GM21515 (cell line): ENCODE results near the gene YEATS2.

ENCODE experiments used
- ATAC-seq: cut with Tn5 transposase; IDR thresholded peaks from one replicate; pipeline ENCODE4 v1.9.1; 2021; ENCODE audit not compliant: unreplicated experiment

Gene YEATS2

DNA sequence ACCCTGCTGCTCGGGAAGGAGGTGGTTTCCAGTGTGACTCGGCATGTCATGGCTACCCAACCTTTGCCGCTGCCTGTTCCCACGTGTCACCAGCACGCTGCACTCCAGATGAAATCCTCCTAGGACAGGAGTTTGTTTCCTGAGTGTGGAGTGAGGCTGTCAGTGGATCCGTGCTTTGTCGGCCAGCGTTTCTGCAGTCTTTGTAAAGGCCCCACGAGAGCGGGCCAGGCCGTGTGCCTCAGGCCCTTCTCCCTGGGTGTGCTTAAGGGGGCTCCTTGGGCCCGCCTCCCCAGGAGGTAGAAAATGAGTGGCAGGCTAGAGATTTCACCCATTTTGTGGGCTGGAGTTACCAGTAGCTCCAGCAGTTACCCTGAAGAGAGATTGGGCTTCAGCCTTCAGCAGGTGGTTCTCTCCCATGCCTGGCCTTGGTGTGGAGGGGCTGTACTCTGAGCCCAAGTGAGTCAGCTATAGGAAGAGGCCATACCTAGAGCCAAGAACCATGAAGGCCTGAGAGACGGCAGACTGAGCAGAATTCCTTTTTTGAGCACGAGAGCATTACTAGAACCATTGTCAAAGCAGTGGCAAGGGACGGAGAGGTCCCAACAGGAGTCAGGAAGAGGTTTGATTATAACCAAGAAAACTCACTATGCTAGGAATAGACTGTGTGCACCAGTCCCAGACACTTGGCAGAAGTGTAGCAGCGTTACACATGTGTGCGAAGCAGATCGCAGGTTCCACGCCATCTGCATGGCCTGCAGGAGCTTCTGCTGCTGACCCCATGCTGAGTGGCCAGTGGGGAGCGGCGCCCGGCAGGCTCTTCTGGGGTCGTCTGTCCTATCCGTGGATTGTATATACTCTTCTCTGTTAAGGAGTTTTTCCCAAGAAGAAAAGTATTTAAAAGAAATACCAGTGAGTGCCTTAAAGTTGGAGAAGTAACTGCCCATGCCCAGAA is 113.3 kb downstream of the YEATS2 start:
- no peak for ATAC-seq

DNA sequence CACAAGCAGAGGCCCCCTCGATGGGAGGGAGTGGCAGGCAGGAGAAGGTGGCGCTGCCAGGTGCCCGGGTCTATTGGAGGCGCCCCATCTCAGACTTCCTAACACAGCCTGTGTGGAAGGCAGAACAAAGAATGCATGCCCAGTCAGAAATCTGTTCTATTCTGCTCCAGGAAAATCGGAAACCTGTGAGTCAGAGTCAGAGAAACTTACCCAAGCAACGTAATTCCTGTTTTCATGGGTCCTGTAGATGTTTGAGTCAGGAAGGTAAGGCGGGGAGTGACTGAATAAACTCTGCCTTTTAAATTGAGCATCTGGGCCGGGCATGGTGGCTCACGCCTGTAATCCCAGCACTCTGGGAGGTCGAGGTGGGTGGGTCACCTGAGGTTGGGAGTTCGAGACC is 114.0 kb downstream of the YEATS2 start:
- no peak for ATAC-seq

DNA sequence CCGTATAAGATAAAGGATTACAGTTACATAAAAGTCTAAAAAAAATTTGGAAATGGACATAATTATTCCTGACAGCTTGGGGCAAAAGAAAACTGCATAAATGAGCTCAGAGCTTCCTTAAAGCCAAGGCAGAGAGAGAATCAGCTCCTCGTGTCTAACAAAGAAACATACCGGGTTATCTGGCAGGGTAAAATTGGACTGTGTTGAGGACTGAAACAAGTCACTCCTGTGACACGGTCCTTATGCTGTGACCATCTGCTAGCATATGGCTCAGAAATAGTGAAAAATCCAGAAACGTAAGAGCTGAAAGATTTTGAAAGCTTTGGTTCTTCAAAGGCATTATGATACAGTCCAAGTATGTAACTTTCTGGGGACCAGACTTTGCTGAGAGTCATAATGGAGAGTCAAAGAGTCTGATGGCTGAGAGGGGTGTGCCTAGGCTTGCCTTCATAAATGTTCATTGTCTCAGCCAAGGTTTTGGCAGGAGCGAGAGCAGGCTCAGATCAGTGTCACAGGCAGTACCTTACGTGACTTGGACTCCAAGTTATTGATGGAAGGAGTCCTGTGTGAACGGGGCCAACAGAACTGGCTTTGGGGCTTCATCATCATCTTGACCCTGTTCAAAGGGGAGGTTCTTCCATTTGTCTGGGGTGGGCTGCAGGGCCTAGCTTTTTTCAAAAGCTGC is 115.3 kb downstream of the YEATS2 start:
- no peak for ATAC-seq

DNA sequence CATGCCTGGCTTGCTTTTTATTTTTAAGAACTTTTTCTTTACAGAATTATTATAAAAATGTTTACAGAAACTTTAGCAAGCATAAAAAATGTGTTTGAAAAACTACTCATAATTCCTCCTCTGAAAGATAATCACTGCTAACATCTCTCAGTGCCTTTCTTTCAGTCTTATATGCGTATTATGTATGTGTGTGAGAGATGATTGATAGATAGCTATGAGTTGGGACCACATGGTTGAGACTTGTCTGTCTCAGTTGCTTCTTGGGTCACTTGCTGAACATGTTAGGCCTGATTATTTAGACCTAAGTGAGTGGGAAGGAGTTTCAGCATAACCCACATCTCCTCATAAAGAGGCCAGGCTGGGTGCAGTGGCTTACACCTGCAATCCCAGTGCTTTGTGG is 116.6 kb downstream of the YEATS2 start:
- ATAC-seq = no peak

DNA sequence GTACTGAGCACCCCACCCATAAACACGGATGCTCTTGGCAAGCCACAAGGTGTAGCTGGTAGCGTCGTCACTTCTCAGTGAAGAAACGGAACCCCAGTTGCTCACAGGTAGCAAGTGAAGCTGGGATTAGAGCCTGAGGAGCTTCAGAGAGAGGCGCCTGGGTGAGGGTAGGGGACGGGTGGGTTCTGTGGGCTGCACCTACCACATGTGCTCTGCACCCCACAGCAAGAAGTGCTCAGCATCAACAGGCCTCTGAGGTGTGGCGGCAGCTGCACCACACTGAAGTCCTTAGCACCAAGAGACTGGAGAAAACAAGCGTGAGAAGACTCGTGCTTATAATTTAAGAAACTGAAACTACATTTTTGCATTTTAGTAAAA is 118.0 kb downstream of the YEATS2 start:
- ATAC-seq = no peak

DNA sequence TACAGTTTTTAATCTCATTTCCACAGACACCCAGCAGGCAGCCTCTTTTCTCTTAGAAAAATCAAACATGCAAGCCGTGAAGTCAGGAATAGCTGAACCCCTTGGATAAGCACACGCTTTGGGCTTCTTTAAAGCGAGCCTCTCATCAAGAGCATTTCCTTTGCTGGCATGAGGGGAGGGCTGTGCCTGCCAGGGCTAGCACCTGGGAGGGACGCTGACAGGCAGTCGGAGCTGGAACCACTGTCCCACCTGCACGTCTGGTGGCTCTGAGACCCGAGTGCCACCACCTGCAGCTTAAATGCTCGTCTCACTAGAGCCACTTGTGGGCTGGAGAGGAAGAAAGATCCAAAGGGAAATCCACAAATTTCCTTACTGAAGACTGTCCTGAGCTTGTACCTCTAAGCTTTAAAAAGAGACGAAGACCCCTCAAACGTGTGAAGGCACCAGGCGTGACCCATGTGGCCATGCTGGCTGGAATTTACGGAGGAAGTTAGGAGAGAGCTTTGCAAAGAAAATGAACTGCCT is 118.4 kb downstream of the YEATS2 start:
- no peak for ATAC-seq

DNA sequence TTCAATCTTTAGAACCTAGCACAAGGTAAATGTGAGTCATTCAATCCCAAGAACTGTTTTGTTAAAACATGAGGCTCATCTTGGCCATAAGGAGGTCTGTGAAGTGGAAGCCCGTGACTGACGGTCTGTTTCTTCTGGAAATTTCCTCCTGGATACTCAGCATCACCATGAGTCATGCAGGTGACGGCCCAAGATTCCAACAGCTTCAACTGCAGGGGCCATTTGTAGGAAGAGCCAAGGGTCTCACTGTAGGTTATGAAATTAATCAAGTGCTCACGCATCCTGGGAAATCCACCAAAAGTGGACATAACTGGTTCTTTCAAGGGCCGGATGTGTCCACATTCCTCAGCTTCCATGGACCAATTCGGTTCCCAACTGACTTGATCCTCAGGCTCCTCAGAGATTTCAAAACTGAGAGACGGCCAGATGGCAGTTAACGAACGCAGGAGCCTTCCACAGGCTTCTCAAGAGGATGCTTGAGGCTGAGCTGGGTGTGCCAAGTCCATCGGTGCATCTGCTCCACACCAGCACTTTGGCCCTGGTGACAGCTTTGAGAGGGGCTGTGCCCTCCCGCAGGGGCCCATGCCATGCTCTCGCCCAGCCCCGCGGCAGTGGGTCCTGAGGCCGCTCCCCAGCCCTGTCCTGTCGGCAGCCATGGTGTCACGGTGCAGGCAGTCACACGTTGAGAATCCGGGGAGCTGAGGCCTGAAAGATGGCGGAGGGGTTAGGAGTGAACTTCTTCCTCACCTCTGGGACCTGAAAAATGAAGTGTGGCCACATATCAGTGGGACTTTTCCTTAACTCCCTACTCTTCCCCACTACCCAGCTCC is 119.3 kb downstream of the YEATS2 start:
- ATAC-seq = no peak

DNA sequence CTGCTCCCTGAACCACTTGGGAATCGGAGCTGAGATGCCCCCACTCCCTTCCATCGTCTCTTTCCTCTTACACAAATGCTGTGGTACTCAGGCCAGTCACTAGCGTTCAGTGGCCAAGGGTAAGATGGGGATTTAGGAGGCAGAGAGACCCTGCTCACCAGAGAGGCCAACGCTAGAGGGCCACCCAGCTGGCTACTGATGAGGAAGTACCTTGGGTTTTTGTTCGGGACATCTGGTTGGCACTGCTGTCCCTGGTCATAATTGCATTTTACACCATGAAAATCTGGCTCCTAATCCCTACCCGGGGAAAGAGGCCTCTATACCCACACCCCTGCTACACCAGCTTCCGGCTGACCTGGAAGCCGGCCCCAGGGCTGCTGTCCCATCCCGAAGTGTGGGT is 120.0 kb downstream of the YEATS2 start:
- no peak for ATAC-seq

DNA sequence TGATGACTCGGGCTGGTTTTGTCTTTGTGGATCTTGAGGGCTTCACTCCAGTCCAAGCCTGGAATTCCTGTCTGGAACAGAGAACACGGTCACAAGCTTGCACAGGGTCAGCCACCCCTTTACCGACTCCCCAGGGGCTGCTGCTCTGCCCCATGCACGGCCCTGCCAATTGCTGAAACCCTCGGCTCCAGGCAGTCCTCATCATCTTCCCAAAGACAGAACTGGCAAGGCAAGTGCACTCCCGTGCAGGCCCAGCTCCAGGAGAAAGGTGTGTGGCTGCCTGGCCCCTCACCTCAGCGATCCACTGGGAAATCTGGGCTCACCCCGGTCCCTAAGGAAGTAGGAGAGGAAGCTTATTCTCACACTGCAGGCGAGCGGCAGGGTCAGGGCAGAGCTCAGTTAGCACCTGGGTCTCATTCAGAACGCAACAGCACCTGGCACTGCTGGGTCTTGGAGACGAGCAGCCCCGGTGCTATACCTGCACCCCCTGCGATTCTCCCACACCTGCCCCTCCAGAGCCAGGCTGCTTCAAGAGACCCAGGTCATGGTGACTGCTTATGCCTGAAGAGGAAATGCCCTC is 120.5 kb downstream of the YEATS2 start:
- ATAC-seq = no peak

DNA sequence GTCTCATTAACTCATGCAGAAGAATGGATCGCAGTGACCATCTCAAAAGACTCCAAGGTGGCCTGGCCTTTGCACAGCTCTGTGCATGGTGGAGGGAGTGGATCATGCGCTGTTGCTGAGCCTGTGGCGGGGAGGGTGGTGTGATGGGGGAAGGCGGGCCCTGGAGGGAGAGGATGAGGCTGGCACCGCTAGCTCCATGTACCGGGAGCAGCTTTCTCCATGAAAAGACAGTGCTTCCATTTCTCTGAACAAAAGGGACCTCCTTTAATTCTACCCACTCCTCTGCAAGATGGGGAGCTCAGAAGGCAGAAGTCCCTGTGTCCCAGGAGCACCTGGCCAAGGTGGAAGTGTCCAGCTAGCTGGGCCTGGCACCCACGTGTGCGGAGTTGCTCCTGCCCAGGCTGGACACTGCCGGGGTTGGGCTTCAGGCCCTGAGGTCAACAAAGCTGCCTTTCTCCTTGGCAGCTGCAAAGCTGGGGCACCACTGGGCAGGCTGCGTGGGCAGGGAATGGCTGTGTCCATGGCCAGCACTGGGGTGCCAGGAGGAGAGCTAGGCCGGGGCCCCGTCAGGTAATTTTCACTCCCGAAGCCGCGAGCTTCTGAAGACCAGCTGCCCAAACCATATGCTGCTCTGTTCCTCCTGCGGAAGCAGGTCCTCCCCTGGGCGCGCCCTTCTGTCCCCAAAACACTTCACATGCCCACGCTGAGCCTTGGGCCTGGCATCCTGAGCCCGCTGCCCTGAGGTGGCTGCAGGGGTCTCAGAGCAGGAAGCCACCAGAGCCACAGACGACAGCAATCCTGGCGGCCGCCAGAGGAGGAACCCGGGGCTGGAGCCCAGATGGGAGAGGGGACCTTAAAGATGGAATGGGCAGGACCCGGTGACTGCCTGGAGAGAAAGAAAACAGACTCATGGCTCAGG is 121.4 kb downstream of the YEATS2 start:
- no peak for ATAC-seq

DNA sequence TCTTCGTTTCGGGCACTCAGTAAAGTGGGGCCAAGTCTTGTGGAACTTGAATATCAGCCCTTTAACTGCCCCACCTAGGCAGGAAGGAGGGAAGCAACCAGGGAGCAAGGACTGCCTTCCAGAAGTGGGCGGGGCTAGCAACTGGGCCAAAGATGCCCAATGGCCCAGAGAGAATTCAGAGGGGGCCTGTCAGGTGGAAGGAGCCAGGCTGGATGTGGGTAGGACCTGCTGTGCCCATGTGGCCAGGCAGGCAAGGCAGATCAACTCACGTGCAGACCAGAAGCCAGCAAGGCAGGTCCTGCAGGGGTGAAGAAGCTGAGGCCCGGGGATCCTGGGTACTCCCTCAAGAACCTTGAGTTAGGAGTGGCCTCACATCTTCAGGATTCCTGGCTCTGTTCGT is 122.2 kb downstream of the YEATS2 start:
- no peak for ATAC-seq

DNA sequence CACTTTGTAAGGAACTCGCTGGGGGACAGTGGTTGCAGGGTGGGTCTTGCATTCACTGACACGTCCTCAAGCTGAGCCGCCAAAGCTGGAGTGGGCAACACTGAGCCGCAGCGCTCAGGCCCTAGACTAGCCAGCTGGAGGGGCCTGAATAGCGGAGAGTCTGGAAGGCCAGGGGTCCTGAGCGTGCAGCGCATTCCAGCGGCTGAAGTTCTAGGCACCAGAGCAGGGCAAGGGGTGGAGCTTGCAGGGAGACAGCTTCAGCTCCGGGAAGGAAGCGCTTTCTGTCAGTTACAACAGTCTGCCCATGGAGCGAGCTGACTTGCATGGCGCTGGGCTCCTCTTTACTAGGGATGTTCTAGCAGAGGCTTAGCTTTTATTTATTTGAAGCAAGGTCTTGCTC is 125.0 kb downstream of the YEATS2 start:
- ATAC-seq = no peak

DNA sequence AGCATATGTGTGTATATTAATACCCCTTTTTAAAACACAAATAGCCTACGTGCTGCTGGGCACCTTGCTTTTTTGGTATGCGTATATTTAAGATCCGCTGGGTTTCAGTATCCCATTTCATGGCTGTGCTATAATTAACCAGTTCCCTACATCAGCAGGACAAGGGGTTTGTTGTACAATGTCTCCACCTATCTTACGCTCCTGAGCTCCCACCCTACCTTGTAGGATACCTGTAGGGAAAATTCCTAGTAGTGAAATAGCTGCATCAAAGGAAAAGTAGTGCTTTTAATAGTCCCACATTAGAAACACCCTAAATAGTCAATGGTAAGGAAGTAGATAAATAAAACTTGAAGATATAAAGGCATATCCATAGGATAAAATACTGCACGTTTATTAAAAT is 126.4 kb downstream of the YEATS2 start:
- no peak for ATAC-seq

DNA sequence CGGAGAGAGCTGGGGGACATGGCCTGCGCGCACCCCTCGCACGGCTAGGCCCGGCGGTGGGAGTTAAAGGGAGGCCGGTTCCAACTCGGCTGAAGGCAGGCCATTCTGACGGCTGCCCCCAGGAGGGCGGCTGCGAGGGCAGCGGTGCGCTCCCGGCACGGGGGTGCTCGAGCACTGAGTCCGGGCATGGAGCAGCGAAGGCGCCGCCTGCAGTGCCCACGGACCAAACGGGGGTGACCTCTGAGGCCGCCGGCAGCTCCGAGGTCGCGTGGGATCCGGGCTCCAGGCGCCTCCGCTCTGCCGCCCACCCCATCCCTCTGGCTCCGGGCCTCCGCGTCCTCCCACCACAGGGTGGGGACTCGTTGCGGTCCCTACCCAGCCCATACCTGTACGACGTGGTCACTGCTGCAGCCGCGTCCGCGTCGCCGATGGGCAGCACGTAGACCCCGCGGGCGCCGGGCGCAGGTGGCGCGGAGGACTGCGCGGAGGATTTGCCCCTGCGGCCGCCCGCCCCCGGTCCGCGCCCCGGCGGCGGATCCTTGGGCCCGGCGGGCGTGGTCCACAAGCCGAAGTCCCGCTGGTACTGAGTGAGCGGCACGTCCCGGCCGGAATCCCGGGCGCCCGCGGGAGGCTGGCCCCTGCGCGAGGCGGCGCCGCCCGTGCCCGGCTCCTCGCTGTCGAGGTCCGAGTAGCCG is 127.3 kb downstream of the YEATS2 start:
- ATAC-seq = no peak

DNA sequence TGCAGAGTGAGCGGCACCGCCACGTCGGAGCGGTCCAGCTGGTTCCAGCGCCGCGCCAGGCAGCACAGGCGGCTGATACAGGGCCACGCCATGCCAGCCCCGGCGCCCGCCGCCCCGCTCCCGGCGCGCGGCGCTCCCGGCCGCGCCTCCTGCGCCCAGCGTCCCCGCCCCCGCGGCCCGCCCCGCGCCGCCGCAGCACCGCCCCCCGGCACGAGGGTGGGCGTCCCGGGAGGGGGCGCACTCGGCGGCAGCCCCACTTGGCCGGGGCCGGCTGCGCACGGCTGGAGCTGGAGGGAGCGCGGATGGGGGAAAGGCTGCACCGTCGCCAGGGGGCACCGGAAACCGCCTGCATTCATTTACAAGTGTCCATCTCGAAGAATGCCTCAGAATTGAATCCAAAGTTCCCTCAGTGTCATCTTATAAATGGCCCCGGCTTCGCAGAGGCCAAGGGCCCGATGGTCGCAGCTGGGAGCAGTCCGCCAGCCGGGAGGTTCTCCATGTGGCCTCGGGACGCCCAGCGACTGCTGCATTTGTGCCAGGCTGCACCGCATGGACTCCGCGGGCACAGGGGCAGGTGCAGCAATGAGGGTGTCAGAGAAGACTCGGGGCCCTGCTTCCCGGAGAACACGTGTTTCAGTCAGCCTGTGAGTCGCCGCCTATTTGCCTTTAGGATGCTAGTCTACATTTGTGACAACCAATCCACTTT is 128.0 kb downstream of the YEATS2 start, which contains the start of gene MAP6D1:
Gene MAP6D1, minus strand, starts transcription at position 122 of the 706 bp plus-strand sequence. Its CDS starts 30 bp downstream, at position 92.
- ATAC-seq = no peak

DNA sequence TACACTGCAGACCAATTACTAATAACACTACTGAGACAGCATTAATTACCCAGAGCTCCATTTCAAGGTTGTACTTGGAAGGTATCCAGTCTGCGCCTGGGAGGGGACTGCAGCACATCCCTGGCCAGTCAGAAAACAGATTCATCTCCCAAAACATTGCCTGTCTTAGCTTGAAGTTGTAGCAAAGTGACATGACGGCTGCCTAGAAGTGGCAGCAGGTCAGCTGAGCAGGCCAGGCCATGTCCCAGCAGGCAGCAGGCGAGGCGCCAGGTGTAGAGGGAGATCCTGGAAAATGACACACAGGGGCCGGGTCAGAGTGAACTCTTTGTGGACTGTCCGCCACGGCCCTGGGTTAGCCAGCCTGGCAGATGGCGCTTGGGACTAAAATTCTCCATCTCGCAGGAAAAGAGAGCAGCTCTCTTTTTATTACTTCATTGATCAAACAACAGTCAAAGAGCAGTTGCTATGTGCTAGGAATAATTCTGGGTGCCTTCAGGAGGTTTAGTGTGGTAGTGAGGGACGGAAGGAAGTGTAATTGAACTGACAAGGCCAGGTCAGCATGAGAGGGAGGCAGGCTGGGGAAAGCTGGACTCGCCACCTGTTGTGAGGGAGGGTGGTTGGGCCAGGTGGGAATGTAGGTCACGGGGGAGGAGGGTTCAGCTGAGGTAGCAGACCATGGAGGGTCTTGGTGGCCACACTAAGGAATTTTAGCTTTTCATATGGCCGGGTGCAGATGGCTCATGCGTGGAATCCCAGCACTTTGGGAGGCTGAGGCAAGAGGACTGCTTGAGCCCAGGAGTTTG is 129.1 kb downstream of the YEATS2 start:
- ATAC-seq = no peak

DNA sequence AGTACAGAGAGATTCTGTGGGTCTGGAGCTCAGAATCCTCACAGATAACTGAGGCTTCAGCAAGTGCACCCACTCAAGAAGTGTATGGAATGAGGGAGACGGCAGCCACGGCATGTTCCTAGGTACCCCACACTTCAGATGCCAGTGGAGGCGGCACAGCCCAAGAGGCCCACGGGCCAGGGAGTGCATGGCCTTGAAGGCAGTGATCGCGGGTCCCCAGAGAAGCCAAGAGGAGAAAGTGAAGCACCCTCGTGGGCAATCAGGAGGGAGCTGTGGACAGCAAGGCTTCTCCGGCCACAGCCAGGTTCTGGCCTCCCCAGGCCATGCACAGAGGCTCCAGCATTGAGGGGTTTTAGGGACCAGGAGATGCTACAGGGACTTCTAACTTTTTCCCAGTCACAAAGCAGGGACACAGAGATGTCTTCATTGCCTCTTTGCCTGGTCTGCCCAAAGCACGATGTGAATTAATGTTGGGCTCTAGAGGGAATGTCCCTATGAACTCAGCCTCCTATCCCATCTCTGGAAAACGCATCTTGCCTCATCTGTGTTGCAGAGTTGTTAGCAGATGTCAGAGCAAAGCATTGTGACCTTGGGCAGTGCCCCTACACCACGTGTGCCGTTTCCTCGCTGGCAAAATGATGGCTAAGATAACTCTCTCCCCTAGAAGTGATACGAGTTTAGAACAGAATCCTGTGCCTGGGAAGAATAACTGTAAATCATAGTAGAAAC is 130.4 kb downstream of the YEATS2 start:
- no peak for ATAC-seq
